ENCODE measurements around the gene RWDD1.

Gene RWDD1

GRCh38 chr6:116570856-116571682, at the start of gene RWDD1:
Gene RWDD1, plus strand, starts transcription at chr6:116571504. Its CDS starts 79 bp downstream, at chr6:116571583.
- DNase-seq (ENCODE audit: low spot score) = peak; percentile 97

GRCh38 chr6:116522896-116523295, 48.4 kb upstream of the RWDD1 start:
- DNase-seq (ENCODE audit: low spot score) = no peak

GRCh38 chr6:116524236-116524635, 47.1 kb upstream of the RWDD1 start:
- no peak for DNase-seq (ENCODE audit: low spot score)

GRCh38 chr6:116528133-116528532, 43.2 kb upstream of the RWDD1 start:
- DNase-seq (ENCODE audit: low spot score) = no peak

GRCh38 chr6:116528780-116529179, 42.5 kb upstream of the RWDD1 start:
- no peak for DNase-seq (ENCODE audit: low spot score)

GRCh38 chr6:116529466-116530290, 41.6 kb upstream of the RWDD1 start:
- no peak for DNase-seq (ENCODE audit: low spot score)

- no peak for DNase-seq (ENCODE audit: low spot score)
These were observed 40.9 kb upstream of the RWDD1 start for GRCh38 chr6:116530436-116530835.

- DNase-seq (ENCODE audit: low spot score) = peak; percentile 54
These were observed 39.4 kb upstream of the RWDD1 start for GRCh38 chr6:116531675-116532570.

- no peak for DNase-seq (ENCODE audit: low spot score)
These were observed 37.9 kb upstream of the RWDD1 start for GRCh38 chr6:116533233-116533957.

- no peak for DNase-seq (ENCODE audit: low spot score)
These were observed 36.2 kb upstream of the RWDD1 start for GRCh38 chr6:116535109-116535508.

GRCh38 chr6:116536216-116536621, 35.1 kb upstream of the RWDD1 start:
- peak; percentile 35 for DNase-seq (ENCODE audit: low spot score)

- DNase-seq (ENCODE audit: low spot score) = no peak
These were observed 28.9 kb upstream of the RWDD1 start for GRCh38 chr6:116542426-116542825.

- DNase-seq (ENCODE audit: low spot score) = no peak
These were observed 28.2 kb upstream of the RWDD1 start for GRCh38 chr6:116543149-116543548.

- no peak for DNase-seq (ENCODE audit: low spot score)
These were observed 25.7 kb upstream of the RWDD1 start, which contains the start of gene TRAPPC3L for GRCh38 chr6:116545651-116546050. Gene TRAPPC3L, minus strand, starts transcription at chr6:116545684. Its CDS starts 170 bp downstream, at chr6:116545514.

- no peak for DNase-seq (ENCODE audit: low spot score)
These were observed 23.9 kb upstream of the RWDD1 start for GRCh38 chr6:116547358-116547757.

- DNase-seq (ENCODE audit: low spot score) = no peak
These were observed 20.5 kb upstream of the RWDD1 start for GRCh38 chr6:116550796-116551195.

GRCh38 chr6:116553451-116553850, 17.9 kb upstream of the RWDD1 start, which contains the start of gene CALHM4:
Gene CALHM4, plus strand, starts transcription at chr6:116553751. Its CDS starts 43 bp downstream, at chr6:116553794.
- no peak for DNase-seq (ENCODE audit: low spot score)

- DNase-seq (ENCODE audit: low spot score) = no peak
These were observed 15.2 kb upstream of the RWDD1 start for GRCh38 chr6:116556065-116556464.

- DNase-seq (ENCODE audit: low spot score) = no peak
These were observed 14.4 kb upstream of the RWDD1 start for GRCh38 chr6:116556814-116557415.

GRCh38 chr6:116557893-116558292, 13.4 kb upstream of the RWDD1 start:
- DNase-seq (ENCODE audit: low spot score) = no peak

- no peak for DNase-seq (ENCODE audit: low spot score)
These were observed 11.2 kb upstream of the RWDD1 start for GRCh38 chr6:116560130-116560529.

Data from D341Med (cell line).